ENCODE data around the gene TAF3. TPM values are rescaled to one million over a fixed set of nuclear protein-coding genes. Genes with fewer than 3 reads are reported as not detected.
"Not testable (repeated sequence)": the region's sequence is repeated elsewhere in the genome, so short reads cannot be mapped to it uniquely, and the experiment has no call there.

Gene TAF3
- 8.0 and 9.1 TPM in 2 replicates for total RNA-seq
- long read RNA-seq, partial matches to known transcripts = 35 of 42 reads
- long read RNA-seq, other reads (novel, unspliced or antisense) = 7 of 42 reads

GRCh38 chr10:7818295-7819120 lies at the start of gene TAF3:
TSS of gene TAF3 (plus strand) at chr10:7818505. CDS start at chr10:7818710, 205 bp downstream.
- H3K4me1 Mint-ChIP-seq (ENCODE audit: unreplicated experiment) = peaks cover 19% of the 10 kb centered on the region
- peak within 1 kb of the TSS; percentile 95 for H3K4me3 Mint-ChIP-seq (ENCODE audit: unreplicated experiment)
- peaks cover 18% of the 10 kb centered on the region for H3K27me3 Mint-ChIP-seq (ENCODE audit: unreplicated experiment)
- no peaks in the 10 kb centered on the region for H3K36me3 Mint-ChIP-seq (ENCODE audit: unreplicated experiment)
- no peak for TF ChIP-seq CTCF (IDR thresholded peaks at IDR 0.05)
- DNase-seq (ENCODE audit: extremely low spot score, unreplicated experiment) = peak; percentile 96
- H3K27ac Mint-ChIP-seq (ENCODE audit: unreplicated experiment) = peak within 1 kb of the TSS; percentile 77
- H3K9me3 Mint-ChIP-seq (ENCODE audit: unreplicated experiment) = no peaks in the 10 kb centered on the region

- DNase-seq (ENCODE audit: extremely low spot score, unreplicated experiment) = no peak
- peaks cover 51% of the 10 kb centered on the region for H3K36me3 Mint-ChIP-seq (ENCODE audit: unreplicated experiment)
- H3K9me3 Mint-ChIP-seq (ENCODE audit: unreplicated experiment) = no peaks in the 10 kb centered on the region
Measured at GRCh38 chr10:7773845-7774801, 44.2 kb upstream of the TAF3 start.

DNA sequence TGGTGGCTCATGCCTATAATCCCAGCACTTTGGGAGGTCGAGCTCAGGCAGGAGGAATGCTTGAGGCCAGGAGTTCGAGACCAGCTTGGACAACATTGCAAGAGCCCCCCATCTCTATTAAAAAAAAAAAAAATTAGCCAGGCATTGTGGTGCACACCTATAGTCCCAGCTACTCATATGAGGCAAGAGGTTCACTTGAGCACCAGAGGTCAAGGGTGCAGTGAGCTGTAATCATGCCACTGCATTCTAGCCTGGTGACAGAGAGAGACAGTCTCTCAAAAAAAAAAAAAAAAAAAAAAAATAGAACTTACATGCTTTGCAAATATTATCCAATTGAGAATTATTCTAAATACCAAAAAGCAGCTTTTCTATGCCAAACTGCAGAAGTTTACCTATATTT lies 41.5 kb upstream of the TAF3 start:
- DNase-seq (ENCODE audit: extremely low spot score, unreplicated experiment) = no peak
- Mint-ChIP-seq H3K4me3 (ENCODE audit: unreplicated experiment) (no peak overlapping the region), H3K36me3 (ENCODE audit: unreplicated experiment) (peaks cover 50% of the 10 kb centered on the region), H3K27me3 (ENCODE audit: unreplicated experiment) (no peaks in the 10 kb centered on the region), H3K4me1 (ENCODE audit: unreplicated experiment) (no peaks in the 10 kb centered on the region), H3K27ac (ENCODE audit: unreplicated experiment) (no peak overlapping the region), H3K9me3 (ENCODE audit: unreplicated experiment) (no peaks in the 10 kb centered on the region)
- TF ChIP-seq CTCF (IDR thresholded peaks at IDR 0.05) = no peak

More at GRCh38 chr10:7773845-7774801, 44.2 kb upstream of the TAF3 start:
- Mint-ChIP-seq H3K4me3 (ENCODE audit: unreplicated experiment) (no peak overlapping the region), H3K27ac (ENCODE audit: unreplicated experiment) (no peak overlapping the region), H3K4me1 (ENCODE audit: unreplicated experiment) (no peaks in the 10 kb centered on the region), H3K27me3 (ENCODE audit: unreplicated experiment) (no peaks in the 10 kb centered on the region)
- TF ChIP-seq CTCF (IDR thresholded peaks at IDR 0.05) = no peak

GRCh38 chr10:7782194-7782593 lies 36.1 kb upstream of the TAF3 start:
- not testable (repeated sequence) for H3K4me3 Mint-ChIP-seq (ENCODE audit: unreplicated experiment); H3K9me3 Mint-ChIP-seq (ENCODE audit: unreplicated experiment); H3K4me1 Mint-ChIP-seq (ENCODE audit: unreplicated experiment); H3K27me3 Mint-ChIP-seq (ENCODE audit: unreplicated experiment); H3K27ac Mint-ChIP-seq (ENCODE audit: unreplicated experiment); DNase-seq (ENCODE audit: extremely low spot score, unreplicated experiment)
- H3K36me3 Mint-ChIP-seq (ENCODE audit: unreplicated experiment) = peaks cover 26% of the 10 kb centered on the region

- no peak for DNase-seq (ENCODE audit: extremely low spot score, unreplicated experiment)
- TF ChIP-seq CTCF (IDR thresholded peaks at IDR 0.05) = no peak
- peaks cover 35% of the 10 kb centered on the region for H3K4me1 Mint-ChIP-seq (ENCODE audit: unreplicated experiment)
- no peak overlapping the region for H3K27ac Mint-ChIP-seq (ENCODE audit: unreplicated experiment)
- H3K9me3 Mint-ChIP-seq (ENCODE audit: unreplicated experiment) = no peaks in the 10 kb centered on the region
- peaks cover 7% of the 10 kb centered on the region for H3K36me3 Mint-ChIP-seq (ENCODE audit: unreplicated experiment)
- no peaks in the 10 kb centered on the region for H3K27me3 Mint-ChIP-seq (ENCODE audit: unreplicated experiment)
- no peak overlapping the region for H3K4me3 Mint-ChIP-seq (ENCODE audit: unreplicated experiment)
Measured at GRCh38 chr10:7786430-7786829, 31.9 kb upstream of the TAF3 start.

All from osteocyte (in vitro differentiated cells).